Pulmonary artery endothelial cell (primary cell): ENCODE results near the gene KLHL29. TPM values are rescaled to one million over a fixed set of nuclear protein-coding genes. Genes with fewer than 3 reads are reported as not detected.

Source experiments
- DNase-seq: peaks from one replicate; pipeline ENCODE4 v3.0.0-alpha.2; 2011; ENCODE audit warnings: low read depth, low spot score
- total RNA-seq: library from RNA; depleted of rRNA; stranded (reverse); fragments of >200 nt; gene quantifications from 2 replicates; pipeline ENCODE4 v1.2.3, GENCODE V29; 2014

The KLHL29 gene
- total RNA-seq, 1 donor from 2014 or later, result 4.2 TPM

GRCh38 chr2:23589220-23589647 is 204.3 kb downstream of the KLHL29 start:
- DNase-seq, result no peak

GRCh38 chr2:23589739-23590138 is 204.8 kb downstream of the KLHL29 start:
- no peak for DNase-seq

DNA sequence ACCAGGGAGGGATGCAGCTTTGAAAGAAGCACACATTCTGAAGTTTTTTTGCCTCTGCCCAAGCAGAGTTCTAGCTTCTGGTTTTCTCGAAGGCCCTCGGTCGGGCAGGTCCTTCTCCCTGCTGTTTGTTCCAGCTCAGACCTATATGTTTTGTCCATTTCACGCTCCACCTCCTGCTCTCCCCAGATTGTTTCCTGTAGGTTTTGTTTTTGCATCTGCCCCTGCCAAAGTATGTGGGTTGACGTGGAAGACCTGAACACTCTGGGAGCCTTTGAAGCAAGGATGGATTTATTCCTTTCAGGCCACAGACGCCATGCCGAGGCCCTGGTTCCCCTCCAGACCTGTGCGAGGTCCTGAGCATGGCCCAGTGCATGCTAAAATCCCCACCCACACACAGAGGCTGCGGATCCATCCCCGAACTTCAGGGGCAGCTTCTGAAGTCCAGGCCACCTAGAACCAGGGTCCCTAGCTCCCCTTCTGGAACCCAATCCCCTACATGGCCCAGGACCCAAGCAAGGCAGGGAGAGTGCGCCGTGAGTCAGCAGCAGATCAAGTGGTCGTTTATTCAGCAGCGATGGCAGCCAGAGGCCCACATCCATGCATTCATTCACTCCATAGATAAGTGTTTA is 205.4 kb downstream of the KLHL29 start:
- DNase-seq, result no peak

- DNase-seq, result no peak
Observed at GRCh38 chr2:23591111-23591510, 206.1 kb downstream of the KLHL29 start.

- no peak for DNase-seq
Observed at GRCh38 chr2:23592061-23592685, 207.2 kb downstream of the KLHL29 start.

GRCh38 chr2:23592898-23593751 is 208.1 kb downstream of the KLHL29 start:
- no peak for DNase-seq

DNA sequence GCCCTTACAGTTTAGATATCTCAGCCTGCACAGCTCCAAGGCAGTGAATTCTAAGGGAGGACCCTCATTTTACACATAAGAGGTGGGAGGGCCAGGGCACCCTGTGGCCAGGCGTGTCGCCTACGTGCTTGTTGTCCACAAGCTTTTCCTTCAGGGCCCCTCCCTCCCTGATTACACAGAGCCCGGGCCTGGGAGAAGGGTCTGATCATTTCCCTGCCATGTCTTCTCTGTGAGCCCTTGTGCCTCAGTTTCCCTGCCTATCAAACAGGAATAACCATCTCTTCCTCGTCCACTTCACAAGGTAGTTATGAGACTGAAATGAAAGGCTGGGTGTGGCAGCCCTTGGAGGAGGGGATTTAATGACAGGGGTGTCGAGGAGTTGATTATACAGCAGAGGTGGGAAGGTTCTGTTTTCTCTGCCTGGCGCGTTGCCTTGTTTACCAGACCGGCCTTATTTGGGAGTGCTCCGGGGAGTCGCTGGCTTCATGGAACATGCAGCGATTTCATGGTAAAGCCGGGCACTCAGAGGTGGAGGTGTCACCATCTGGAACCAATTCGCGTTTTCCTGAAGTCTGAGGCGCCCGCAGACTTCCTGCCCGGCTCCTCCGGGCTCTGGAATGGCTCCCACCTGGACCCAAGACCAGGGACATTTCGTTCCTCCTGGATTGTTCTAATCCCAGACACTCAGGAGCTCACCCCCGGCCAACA is 208.9 kb downstream of the KLHL29 start:
- DNase-seq, result no peak

DNA sequence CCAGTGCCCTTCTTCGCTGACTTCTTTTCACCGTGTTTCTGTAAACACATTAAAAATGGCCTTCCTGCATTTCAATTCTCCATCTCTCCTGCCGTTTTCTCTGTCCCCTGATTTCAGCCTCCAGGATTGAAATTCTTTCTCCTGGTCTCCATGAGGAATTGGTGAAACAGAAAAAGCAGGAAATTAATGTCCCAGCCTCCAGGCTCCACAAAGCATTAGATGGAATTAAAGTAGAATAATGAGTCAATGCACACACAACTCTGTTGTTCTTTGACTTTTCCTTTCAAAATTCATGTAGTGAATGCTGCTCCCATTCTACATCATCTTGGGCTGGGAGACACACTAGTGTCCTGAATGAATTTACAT is 209.5 kb downstream of the KLHL29 start:
- no peak for DNase-seq

DNA sequence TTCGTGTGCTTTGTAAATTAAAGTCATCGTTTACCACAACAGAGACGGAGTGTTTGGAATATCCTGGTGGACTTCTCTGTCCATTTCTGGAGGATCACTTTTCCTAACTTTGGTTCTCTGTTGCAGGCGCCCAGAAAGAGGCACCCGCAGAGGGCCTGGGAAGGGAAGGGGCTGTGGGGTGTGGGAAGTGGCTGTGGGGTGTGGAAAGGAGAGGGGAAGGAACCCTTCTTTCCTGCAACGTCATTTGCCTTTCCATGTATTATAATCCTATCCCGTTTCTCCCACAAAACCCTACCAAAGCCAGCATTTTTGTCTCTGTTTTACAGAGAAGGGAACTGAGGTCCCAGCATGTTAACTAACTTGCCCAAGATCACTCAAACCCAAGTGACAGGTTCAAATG is 210.0 kb downstream of the KLHL29 start:
- no peak for DNase-seq

DNA sequence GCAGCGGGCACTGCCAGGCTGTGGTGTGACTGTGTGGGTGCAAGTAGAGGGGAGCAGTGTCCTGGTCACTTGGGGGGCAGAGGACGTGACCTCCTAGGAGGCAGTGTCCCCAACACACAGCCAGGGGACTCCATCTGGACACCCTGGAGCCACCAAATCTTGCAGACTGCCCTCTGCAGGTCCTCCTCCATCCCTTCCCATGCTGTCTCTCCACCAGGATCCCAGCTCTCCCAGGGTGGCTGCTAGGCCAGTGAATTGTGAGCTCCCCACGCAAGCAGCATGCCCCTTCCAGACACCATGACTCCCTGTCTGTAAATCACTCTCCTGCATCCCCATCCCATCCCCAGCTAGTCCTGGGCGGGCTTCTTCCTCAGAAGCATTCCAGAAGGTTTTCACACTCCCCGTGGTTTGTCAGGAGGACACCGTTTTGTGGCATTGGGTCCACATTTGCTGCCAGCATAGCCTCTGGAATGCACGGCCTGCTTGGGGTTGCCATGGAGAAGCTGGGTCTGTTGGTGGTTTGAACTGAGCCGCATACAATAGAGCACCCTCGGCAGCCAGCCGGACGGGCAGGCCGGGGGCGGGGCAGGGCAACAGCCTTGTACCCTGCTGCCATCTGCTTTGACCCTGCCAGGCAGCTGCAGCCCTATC is 210.7 kb downstream of the KLHL29 start:
- DNase-seq, result no peak

GRCh38 chr2:23596316-23596885 is 211.4 kb downstream of the KLHL29 start:
- DNase-seq, result no peak

DNA sequence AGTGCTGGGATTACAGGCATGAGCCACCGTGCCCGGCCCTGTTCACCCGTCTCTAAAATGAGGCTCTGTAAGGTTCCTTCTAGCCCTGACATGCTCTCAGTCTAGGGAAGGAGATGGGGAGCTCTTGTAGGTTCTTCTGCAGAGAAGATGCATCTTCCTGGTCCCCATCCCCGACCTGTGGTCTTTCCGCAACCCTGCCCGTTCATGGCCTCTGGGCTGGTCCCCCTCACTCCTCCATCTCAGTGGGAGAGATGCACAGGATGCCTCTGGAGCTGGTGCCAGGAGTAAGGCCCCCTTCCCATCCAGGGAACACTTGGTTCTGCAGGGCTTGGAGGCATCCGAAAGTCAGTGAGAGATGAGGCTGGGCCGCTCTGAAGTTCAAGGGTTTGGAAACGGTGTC is 212.7 kb downstream of the KLHL29 start:
- no peak for DNase-seq

- DNase-seq, result no peak
Observed at GRCh38 chr2:23599006-23599405, 214.0 kb downstream of the KLHL29 start.

DNA sequence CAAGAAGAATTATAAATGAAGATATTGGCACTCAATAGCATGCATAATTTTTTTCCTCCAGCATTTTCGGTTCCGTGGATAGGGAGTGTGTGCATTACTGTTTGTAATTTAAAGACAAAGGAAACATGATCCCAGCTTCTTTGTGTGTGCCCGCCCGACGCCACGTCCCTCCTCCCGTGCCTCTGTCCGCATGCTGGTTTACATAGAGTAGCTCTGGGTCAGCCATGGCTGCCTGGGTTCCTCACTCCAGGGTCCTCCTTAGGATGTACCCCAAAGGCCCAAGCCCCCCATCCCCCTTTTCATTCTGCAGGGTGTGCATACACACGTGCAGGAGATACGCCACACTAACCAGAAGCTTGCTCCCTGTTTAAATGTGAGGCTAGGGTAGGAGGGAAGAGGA is 214.7 kb downstream of the KLHL29 start:
- DNase-seq, result no peak

DNA sequence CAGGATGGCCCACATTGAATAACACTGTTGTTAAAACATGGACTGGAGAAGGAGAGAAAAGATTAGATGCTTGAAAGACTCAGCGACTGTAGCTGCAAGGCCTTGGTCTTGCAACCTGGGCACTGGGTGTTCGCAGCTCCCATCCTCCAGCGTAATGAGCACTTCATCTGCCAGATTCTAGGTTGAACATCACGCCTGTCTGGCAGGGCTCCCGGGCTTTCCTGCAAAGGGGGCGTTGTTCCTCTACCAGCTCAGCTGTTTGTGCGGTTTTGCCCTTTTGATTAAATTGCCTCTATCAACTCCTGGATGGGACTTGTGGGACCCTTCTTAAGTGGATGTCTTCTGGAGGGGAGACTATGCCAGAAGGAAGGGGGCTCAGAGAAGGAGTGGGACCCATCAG is 215.4 kb downstream of the KLHL29 start:
- no peak for DNase-seq

DNA sequence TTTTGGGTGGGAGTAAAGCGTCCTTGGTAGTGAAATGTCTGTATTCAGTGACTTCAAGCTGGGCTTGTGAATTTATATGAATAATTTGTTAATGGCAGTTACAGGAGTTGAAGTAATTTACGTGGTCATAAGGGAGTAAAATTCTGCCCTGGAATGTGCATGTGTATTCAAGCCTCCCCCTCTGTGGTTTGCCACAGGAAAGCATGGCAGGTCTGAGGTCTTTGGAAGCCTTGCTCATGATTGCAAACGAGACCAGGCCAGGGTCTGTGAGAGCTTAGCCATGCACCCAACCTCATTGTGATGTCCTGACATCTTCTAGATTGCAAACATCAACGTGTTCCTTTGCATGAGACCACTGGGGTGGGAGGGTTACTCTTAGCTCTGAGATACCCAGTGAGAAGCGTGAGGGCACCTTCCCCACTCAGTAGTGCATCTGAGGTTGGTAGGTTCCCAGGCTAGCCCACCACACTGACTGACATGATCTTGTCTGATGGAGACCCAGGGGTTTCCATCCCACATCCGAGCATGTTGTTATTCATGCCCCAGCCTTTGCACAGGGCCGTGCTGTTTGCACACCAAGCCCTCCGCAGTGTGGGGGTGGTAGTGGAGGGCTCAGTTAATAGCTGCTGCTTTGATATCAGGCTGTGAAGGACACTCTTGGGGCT is 216.5 kb downstream of the KLHL29 start:
- no peak for DNase-seq

DNA sequence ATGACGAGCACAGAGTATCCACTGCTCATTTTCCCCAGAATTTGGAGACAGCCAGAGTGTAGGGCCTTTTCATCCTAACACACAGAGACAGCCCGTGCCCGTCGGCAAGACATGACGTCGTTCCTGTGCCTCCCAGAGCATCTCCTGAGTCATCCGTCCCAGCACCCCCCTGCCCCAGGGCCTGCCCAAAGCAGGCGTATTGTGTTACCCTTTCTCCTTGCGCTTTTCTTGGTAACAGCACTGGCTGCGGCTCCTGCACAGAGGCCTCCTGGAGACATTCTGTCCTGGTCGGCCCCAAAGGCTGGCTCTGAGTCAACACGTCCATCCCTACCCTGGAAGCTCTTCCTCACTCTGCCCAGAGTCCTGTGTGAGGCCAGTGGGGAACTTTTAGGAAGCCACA is 217.1 kb downstream of the KLHL29 start:
- DNase-seq, result no peak

- no peak for DNase-seq
Observed at GRCh38 chr2:23603156-23603555, 218.2 kb downstream of the KLHL29 start.

GRCh38 chr2:23603581-23603980 is 218.6 kb downstream of the KLHL29 start:
- no peak for DNase-seq

- no peak for DNase-seq
Observed at GRCh38 chr2:23604731-23605130, 219.8 kb downstream of the KLHL29 start.

DNA sequence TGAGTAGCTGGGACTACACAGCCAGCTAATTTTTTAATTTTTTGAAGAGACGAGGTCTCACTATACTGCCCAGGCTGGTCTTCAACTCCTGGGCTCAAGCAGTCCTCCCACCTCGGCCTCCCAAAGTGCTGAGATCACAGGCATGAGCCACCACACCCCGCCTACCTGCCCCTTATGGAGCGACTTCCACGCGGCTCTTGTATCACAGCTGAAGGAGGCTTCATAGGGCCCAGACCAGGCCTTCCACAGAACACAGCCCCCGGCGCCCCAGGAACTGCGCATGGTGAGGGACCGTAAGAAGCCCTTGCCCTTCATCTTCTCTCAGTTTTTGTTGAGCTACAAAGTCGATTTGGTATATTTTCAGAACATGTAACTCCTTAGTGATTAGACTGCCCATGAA is 220.3 kb downstream of the KLHL29 start:
- DNase-seq, result no peak
